PC-3 (cell line): Measurements from ENCODE around the gene HOXD12. TPM values are rescaled to one million over a fixed set of nuclear protein-coding genes. Genes with fewer than 3 reads are reported as not detected.

ENCODE experiments used
- ATAC-seq: fragments of 200-7000 bp; cut with Tn5 transposase; 2 replicates; pipeline ENCODE4 v1.9.1; 2020; ENCODE audit warnings: mild to moderate bottlenecking, moderate library complexity
- BruUV-seq: library from RNA; stranded (reverse); fragments of 400-500 nt; replicated peaks from 2 replicates; lab custom pipeline; 2021; lab: Mats Ljungman, UMichigan
- CTCF ChIA-PET: fragments of 300-600 bp; sonication (Branson Sonifier 250); formaldehyde crosslinking; loops from one replicate; lab custom pipeline; 2022; ENCODE audit warnings: antibody characterized with exemption; lab: Charles Lee
- POLR2A ChIA-PET: fragments of 300-600 bp; sonication (Branson Sonifier 250); formaldehyde crosslinking; loops from one replicate; lab custom pipeline; 2022; ENCODE audit warnings: antibody characterized with exemption; ENCODE audit not compliant: unreplicated experiment; lab: Charles Lee
- DNase-seq: peaks from one replicate; pipeline ENCODE4 v3.0.0-alpha.2; 2015
- H2AFZ ChIP-seq: fragments of 300-600 bp; sonication (generic); 2 replicates; pipeline ENCODE4 v1.6.0; 2016; ENCODE audit warnings: antibody characterized with exemption, low read length
- H3F3A ChIP-seq: fragments of 300-600 bp; sonication (generic); one replicate; pipeline ENCODE4 v1.6.0; 2017; ENCODE audit warnings: antibody characterized with exemption, low read length, control low read depth, mild to moderate bottlenecking; ENCODE audit not compliant: unreplicated experiment
- H3K27ac ChIP-seq: fragments of 300-600 bp; sonication (generic); 2 replicates; pipeline ENCODE4 v1.5.1; 2016; ENCODE audit warnings: mild to moderate bottlenecking, low read length
- H3K27me3 ChIP-seq: fragments of 300-600 bp; sonication (generic); 2 replicates; pipeline ENCODE4 v1.6.1; 2016; ENCODE audit warnings: low read length, mixed read lengths
- H3K36me3 ChIP-seq: fragments of 300-600 bp; sonication (generic); 2 replicates; pipeline ENCODE4 v1.6.1; 2016; ENCODE audit warnings: low read depth, mixed run types, low read length, mixed read lengths
- H3K4me1 ChIP-seq: fragments of 300-600 bp; sonication (generic); 2 replicates; pipeline ENCODE4 v1.5.1; 2016; ENCODE audit warnings: low read length; ENCODE audit not compliant: insufficient read depth
- H3K4me2 ChIP-seq: fragments of 300-600 bp; sonication (generic); 2 replicates; pipeline ENCODE4 v1.6.0; 2016; ENCODE audit warnings: low read length
- H3K4me3 ChIP-seq: fragments of 300-600 bp; sonication (generic); 2 replicates; pipeline ENCODE4 v1.5.1; 2016; ENCODE audit warnings: mild to moderate bottlenecking, low read length, mixed read lengths
- H3K79me2 ChIP-seq: fragments of 300-600 bp; sonication (generic); 2 replicates; pipeline ENCODE4 v1.6.1; 2017; ENCODE audit warnings: low read length, mixed read lengths
- H3K9ac ChIP-seq: fragments of 300-600 bp; sonication (generic); 2 replicates; pipeline ENCODE4 v1.6.0; 2016; ENCODE audit warnings: mild to moderate bottlenecking, low read length
- H3K9me2 ChIP-seq: fragments of 300-600 bp; sonication (generic); replicated peaks from 2 replicates; pipeline ENCODE4 v1.6.1; 2016; ENCODE audit warnings: mixed run types, low read length, mixed read lengths
- H3K9me3 ChIP-seq: fragments of 300-600 bp; sonication (generic); 2 replicates; pipeline ENCODE4 v1.6.1; 2016; ENCODE audit warnings: low read length, mixed read lengths
- H4K20me1 ChIP-seq: fragments of 300-600 bp; sonication (generic); 2 replicates; pipeline ENCODE4 v1.6.1; 2016; ENCODE audit warnings: low read length, mixed read lengths
- EZH2 ChIP-seq: fragments of 300-600 bp; sonication (generic); IDR thresholded peaks from one replicate; pipeline ENCODE4 v1.6.1; 2017; ENCODE audit warnings: antibody characterized with exemption, mild to moderate bottlenecking, low read length; ENCODE audit not compliant: unreplicated experiment
- EZH2phosphoT487 ChIP-seq: fragments of 300-600 bp; sonication (generic); IDR thresholded peaks from 2 replicates; pipeline ENCODE4 v1.6.1; 2018; ENCODE audit warnings: mild to moderate bottlenecking, antibody characterized with exemption, low read length, borderline replicate concordance
- intact Hi-C: fragments of 100-400 bp; cut with micrococcal nuclease; formaldehyde crosslinking; loops from 2 replicates; pipeline ENCODE4 v1.9.0; 2023
- microRNA-seq: library from miRNA; unstranded; fragments of <30 nt; microRNA quantifications from one replicate; pipeline ENCODE4 v1.1.0, GENCODE V29; 2020; ENCODE audit not compliant: unreplicated experiment
- total RNA-seq: library from RNA; depleted of rRNA; stranded (reverse); fragments of >200 nt; gene quantifications from 2 replicates; pipeline ENCODE4 v1.2.3, GENCODE V29; 2014; rRNA removed
- TF ChIP-seq, protein P1 (sequence below): fragments of 300-600 bp; sonication (generic); conservative IDR thresholded peaks from 2 replicates; pipeline ENCODE4 v1.5.1; 2017; ENCODE audit warnings: antibody characterized with exemption, low read depth, mild to moderate bottlenecking, low read length

The HOXD12 gene
- total RNA-seq, 1 experiment from 2014 or later = not detected

DNA sequence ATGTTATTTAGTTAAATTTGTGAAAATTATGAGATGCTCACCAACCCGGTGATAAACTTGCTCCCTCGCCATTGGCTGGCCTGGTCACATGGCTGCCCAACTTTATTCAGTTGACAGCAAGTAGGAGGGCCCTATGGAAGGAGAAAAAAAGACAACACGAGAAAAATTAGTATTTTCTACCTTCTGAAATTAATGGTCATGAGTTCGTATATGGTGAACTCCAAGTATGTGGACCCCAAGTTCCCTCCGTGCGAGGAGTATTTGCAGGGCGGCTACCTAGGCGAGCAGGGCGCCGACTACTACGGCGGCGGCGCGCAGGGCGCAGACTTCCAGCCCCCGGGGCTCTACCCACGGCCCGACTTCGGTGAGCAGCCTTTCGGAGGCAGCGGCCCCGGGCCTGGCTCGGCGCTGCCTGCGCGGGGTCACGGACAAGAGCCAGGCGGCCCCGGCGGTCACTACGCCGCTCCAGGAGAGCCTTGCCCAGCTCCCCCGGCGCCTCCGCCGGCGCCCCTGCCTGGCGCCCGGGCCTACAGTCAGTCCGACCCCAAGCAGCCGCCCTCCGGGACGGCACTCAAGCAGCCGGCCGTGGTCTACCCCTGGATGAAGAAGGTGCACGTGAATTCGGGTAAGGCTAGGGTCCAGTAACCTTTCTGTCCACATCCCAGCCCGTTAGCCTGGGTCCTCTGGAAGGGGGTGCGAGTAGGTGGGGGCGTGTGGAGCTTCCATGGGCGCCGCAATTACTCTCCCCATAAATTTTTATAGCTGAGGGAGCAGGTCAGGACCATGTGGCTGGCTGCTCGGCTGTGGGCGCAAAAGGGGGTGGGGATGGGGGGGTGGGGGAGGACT lies 52.1 kb downstream of the HOXD12 start, which contains the start of gene HOXD4:
TSS of gene HOXD4 (plus strand) at position 109 of the 846 bp plus-strand sequence. CDS start at position 193, 84 bp downstream.
- DNase-seq (no peak), ATAC-seq (no peak)
- H2AFZ ChIP-seq = no peak within 1 kb of the TSS
- H3K4me2 ChIP-seq = no peak within 1 kb of the TSS
- no TSS peak for BruUV-seq
- no peak within 1 kb of the TSS for H3K9ac ChIP-seq
- no peaks in the 10 kb centered on the region for H3K79me2 ChIP-seq
- no peaks in the 10 kb centered on the region for H3K36me3 ChIP-seq
- H3K4me3 ChIP-seq = no peak within 1 kb of the TSS
- intact Hi-C loops = no loop called here
- H3K9me3 ChIP-seq = no peaks in the 10 kb centered on the region
- no peaks in the 10 kb centered on the region for H3K4me1 ChIP-seq
- H4K20me1 ChIP-seq = no peaks in the 10 kb centered on the region
- H3F3A ChIP-seq = no peaks in the 10 kb centered on the region
- no peaks in the 10 kb centered on the region for H3K9me2 ChIP-seq
- TF ChIP-seq, protein P1, sequence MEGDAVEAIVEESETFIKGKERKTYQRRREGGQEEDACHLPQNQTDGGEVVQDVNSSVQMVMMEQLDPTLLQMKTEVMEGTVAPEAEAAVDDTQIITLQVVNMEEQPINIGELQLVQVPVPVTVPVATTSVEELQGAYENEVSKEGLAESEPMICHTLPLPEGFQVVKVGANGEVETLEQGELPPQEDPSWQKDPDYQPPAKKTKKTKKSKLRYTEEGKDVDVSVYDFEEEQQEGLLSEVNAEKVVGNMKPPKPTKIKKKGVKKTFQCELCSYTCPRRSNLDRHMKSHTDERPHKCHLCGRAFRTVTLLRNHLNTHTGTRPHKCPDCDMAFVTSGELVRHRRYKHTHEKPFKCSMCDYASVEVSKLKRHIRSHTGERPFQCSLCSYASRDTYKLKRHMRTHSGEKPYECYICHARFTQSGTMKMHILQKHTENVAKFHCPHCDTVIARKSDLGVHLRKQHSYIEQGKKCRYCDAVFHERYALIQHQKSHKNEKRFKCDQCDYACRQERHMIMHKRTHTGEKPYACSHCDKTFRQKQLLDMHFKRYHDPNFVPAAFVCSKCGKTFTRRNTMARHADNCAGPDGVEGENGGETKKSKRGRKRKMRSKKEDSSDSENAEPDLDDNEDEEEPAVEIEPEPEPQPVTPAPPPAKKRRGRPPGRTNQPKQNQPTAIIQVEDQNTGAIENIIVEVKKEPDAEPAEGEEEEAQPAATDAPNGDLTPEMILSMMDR = no peak
- no peak for TF ChIP-seq EZH2phosphoT487
- no peak for TF ChIP-seq EZH2
- no peak within 1 kb of the TSS for H3K27ac ChIP-seq
- CTCF ChIA-PET = no interaction called here
- no peaks in the 10 kb centered on the region for H3K27me3 ChIP-seq
- POLR2A ChIA-PET = no interaction called here

Small RNA genes within 50 kb of the gene (microRNA-seq; reads per million reads assigned to microRNA genes)
- gene MIR10B = 3,389 reads per million, percentile 91 among the genes with 10 or more reads in this experiment

Other genes starting within 250 kb of the HOXD12 start
- 19.5 and 21.9 TPM in 2 replicates for gene LNPK, start 97.5 kb upstream of the HOXD12 start, total RNA-seq
- not detected in 2 replicates for gene EVX2, start 15.8 kb upstream of the HOXD12 start, total RNA-seq
- gene HOXD13, start 7.1 kb upstream of the HOXD12 start, total RNA-seq = 0.36 and 0.46 TPM in 2 replicates
- not detected in 2 replicates for gene HOXD11, start 7.5 kb downstream of the HOXD12 start, total RNA-seq
- gene HOXD10, start 17.0 kb downstream of the HOXD12 start, total RNA-seq = not detected in 2 replicates
- gene HOXD9, start 22.9 kb downstream of the HOXD12 start, total RNA-seq = not detected in 2 replicates
- 1.9 and 2.9 TPM in 2 replicates for gene HOXD8, start 29.9 kb downstream of the HOXD12 start, total RNA-seq
- 0.29 and 1.8 TPM in 2 replicates for gene HOXD4, start 51.8 kb downstream of the HOXD12 start, total RNA-seq
- gene HOXD3, start 57.5 kb downstream of the HOXD12 start, total RNA-seq = 3.0 and 4.4 TPM in 2 replicates
- gene HOXD1, start 88.9 kb downstream of the HOXD12 start, total RNA-seq = not detected in 2 replicates
- gene MTX2, start 169.6 kb downstream of the HOXD12 start, total RNA-seq = 33.3 and 54.5 TPM in 2 replicates